ENCODE measurements around the gene OTOS.

The OTOS gene

DNA sequence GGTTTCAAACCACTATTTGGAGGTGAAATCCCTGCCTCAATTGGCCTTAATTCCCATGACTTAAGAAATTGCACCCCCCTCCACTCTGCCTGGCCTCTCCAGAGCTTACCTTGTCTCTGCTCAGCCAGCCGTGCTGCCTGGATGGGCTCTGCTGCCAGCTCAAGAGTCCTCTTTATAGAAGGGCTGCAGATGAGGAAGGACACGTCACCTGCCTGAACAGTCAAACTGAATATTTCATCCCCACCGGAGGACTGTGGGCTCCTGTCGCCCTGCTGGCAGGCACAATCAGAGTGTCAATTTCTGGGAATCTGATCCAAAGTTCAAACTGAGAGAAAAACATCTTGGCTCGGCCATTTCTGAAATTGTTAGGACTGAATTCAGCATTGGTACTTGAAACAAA is at the start of gene OTOS:
Gene OTOS, minus strand, starts transcription at position 148 of the 400 bp plus-strand sequence. CDS start 332 bp downstream, outside the sequence.
- no peak for DNase-seq

DNA sequence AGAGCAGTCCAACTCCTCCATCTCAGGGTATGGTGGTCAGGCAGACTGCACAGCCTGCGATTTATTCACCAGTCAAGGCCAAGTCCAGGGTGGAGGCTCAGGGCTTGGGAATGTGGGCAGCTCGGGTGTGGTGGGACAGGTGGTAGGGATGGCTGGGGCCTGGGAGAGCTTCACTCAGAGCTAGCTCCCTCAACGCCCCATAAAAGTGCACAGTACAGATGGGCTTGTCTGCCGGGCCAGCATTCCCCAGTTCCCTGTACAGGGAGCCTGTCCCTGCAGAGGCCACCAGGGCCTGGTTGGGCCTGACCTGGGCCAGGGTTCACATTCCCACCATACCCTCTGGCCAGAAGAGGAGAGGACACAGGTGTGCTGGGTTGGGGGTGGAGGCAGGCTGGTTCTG is 49.2 kb upstream of the OTOS start:
- no peak for DNase-seq

DNA sequence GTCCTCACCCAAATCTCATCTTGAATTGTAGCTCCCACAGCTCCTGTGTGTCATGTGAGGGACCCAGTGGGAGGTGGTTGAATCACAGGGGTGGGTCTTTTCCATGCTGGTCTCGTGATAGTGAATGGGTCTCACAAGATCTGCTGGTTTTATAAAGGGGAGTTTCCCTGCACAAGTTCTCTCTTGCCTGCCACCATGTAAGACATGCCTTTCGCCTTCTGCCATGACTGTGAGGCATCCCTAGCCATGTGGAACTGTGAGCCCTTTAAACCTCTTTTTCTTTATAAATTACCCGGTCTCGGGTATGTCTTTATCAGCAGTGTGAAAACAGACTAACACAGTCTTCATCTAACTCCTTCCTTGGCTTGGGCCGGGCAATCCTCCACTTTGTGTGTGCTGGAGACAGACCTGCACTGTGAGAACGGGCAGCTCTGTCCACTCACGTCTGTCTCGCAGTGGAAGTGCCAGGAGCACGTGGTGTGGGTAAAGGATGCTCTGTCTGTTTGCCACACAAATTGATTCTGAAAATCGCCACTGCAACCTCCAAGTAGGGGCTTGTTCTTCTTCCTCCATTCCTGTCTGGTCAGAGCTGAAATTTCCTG is 47.6 kb upstream of the OTOS start:
- DNase-seq = no peak

DNA sequence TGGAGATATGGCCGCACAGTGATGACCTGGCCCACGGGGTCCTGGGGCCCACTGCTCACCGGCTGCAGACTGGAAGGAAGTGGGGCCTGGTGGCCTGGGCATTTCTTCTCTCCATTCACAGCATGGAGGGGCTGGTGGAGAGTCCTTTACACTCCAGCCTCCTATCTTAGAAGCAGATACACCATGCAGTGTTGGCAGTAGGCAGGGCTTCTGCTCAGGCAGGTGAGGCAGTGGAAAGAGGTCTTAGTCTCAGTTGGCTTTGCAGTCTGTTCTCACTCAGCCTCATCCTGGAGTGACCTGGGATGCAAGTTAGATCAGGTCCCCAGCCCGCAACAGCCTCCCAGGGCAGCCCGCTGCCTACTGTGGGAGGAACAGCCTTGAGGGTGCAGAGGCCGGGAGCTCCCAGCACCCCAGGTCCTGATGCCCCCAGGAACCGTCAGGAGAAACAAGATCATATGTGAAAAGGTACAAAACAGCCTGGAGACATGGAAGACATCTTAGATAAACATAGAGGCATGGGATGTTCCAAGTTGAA is 45.8 kb upstream of the OTOS start:
- DNase-seq = no peak

DNA sequence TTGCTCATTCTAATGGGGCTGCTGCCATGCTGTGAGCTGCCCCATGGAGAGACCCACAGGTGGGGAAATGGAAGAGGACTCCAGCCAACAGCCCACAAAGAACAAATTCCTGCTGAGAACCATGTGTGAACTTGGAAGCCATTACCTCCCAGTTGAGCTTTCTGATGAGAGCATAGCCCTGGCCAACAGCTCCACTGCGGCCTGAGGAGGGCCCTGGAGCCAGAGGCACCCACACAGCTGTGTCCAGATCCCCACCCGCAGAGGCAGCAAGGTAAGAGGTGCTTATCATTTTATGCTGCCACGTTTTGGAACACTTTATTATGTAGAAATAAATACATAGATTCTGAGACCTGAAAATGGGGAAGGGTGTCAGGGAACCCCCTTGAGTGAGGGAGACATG is 44.2 kb upstream of the OTOS start:
- DNase-seq = no peak

DNA sequence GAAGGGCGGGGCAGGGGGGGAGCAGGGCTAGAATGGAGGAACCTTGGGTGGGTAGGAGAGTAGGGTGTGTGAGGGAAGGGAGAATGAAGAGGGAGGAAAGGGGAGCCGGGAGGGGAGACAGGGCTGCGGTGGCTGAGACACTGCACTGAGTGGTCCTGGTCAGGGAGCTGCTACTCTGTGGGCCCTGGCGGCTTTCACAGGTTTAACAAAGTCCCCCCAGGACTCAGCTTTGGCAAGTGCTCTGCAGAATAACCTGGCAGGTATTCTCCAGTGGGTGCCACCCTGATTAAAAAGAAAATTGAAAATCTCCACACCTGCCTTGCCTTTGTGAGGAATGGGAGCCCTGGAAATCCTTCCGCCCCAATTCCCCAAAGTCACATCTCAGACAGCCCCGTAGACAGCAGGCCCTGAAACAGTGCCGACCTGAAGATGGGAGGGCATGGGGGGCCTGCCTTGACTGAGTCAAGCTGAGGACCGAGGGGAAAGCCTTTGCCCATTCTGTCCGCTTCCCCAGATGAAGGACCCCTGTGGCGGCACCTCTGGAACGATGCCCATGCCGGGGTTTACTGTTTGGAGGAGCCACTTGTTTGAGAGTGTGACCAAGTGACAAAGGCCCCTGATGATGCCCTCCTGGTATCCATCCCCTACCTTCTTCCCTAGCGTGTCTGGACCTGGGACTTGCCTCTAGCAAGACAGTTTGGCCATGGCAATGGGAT is 43.6 kb upstream of the OTOS start:
- no peak for DNase-seq

DNA sequence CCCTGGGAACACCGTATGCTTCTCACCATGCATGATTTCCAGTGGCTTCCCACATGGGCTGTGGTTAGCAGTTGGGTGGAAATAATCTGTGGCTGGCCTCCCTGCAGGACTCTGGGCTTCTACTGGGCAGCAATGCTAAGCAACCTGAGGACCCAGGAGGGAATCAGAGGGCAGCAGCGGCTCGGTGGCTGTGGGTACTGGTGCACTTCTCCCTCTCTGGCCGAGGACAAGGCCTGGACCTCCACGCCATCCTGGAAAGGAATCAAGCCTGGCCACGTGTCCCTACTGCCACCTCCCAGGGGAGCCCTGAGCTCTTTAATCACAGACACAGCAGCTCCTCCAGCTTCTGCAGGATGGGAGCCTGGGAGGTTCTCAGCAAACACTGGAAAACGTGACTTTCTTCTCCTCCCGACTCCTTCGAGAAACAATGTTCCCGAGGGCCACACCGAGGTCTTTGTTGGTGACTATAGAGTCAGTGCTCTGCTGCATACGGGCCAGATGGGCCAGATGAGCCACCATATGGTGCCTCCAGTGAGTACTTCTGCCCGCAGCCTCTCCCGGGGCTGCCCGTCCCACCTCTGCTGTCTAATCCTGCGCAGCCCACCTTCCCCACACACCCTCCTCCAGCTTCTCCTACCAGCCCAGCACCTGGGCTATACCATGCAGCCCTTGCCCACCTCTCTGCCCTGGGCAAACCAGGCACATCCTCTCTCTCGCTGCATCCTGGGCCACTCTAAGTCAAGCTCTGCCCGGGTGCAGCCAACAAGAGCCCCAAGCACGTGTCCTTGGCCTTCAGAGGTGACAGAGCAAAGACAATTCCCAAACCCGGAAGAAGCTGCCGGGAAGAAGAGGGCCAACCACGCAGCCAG is 42.8 kb upstream of the OTOS start:
- no peak for DNase-seq

DNA sequence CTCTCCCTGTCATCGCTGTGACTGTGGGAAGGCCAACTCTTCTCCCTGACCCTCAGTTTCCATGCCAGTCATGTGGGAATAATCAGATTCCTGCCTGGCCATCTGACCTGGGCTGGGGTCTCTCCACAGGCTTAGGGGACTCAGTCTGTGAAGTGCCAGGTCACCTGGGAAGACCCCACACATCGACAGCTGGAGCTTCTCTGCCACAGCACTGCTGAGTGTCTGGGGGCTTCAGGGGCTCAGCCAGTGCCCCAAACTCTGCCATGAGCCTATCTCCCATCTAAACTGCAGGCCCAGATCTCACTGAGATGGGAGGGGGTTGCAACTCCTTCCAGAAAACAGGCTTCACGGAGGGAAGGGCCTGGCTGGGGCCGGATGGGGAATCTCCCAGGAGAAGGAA is 42.0 kb upstream of the OTOS start:
- no peak for DNase-seq

DNA sequence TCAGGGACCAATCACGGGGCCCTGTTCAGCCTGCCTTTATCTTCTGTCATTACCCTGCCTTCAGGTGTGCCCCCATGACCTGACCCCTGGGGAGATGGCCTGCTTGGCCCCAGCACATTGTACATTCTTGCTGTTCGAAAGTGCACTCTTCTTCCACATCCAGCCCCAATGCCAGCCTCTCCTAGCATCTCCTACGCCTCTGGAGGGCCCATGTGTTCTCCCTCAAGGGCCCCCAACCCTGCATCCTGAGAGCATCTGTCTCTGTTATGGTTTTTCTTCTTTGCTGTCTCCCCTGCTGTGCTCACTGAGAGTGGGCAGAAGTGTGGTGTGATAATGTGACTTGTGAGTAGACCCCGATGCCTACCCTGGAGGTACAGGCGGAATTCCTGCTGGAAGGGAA is 41.5 kb upstream of the OTOS start:
- DNase-seq = no peak

DNA sequence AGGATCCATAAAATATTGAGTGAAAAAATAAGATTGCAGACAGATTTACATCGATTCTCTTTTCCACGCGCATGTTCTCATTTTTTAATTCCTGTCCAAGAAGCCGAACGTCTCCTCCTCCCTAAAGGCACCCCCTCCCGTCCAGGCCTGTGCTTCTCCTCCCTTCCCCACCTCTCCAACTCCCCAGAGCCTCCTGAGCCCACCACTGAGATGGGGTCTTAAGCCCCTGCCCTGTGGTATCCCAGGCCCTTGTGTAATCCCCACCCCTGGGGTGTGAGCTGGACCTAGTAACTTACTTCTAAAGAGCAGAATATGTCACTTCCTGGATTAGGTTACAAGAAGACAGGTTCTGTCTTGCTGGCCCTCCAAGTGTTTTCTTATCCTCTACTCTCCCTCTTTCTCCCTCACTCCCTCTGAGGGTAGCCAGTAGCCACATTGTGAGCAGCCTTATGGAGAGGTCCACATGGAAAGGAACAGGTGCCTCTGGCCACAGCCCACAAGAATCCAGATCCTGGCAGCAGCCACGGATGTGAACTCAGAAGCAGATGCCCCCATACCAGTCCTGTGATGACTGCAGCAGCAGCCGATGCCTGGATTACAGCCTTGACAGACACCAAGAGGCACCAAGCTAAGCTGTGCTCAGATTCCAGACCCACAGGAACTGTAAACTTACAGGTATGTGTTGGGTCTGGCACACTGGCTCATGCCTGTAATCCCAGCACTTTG is 39.6 kb upstream of the OTOS start:
- DNase-seq = no peak

DNA sequence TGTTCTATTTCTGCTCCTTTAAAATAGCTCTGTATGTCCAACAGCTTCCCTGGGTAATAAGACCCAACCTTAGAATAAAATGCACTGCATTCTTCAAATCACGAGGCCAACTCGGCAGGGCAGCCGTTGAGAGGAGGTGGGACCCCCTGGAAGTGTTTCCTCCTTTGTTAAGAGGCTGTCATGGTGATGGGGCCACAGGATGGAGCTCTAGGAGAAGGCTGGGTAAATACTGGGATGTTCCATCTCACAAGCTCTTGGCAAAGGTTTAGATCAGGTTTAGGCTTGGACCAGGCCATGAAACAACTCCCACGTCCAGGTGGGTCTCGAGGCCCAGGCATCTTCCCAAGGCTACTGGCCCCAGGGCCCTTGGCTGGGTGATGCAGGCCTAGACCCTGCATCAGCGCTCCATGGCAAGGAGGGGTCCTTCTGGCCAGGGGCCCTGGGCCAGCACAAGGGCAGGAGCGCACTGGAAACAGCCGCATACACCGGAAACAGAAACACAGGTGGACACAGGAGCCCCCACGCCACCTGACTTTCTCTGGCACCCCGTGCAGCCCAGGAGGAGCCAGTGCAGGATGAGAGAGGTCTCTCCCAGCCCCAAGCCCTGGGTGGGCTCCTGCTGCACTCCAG is 38.8 kb upstream of the OTOS start:
- no peak for DNase-seq

DNA sequence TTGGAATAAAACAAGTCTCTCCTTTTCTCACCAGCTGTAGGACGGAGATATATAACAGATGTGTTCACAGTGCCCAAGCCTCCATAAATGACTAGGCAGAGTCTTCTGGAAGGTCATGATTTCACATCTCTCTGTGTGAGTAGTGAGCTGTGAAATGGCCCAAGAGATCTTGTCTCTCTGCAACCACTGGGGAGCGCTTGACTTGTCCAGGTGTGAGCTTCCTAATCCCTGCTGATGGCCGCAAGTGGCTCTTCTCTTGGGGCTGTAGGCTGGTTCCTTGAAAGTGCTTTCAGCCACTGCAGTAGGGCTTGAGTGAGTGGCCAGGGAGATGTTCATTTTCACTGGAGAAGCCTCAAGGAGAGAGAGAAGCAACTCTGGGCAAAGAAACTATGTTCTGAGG is 38.1 kb upstream of the OTOS start:
- no peak for DNase-seq

DNA sequence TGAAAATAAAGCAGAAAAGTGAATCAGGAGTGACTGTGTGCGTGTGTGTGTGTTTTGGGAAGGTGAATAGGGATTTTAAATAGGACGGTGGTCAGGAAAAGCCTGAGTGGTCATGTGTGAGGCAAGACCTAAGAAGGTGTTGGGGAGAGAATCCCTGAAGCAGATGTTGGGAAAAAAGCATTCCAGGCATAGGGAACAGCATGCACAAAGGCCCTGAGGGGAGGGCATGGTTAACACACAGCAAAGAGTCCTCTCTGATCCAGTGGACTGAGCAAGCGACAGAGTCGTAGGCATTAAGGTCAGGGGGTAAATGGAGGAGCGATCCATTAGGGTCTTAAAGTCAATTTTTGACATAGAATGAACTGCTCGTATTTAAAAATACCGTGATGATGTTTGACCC is 34.0 kb upstream of the OTOS start:
- no peak for DNase-seq

DNA sequence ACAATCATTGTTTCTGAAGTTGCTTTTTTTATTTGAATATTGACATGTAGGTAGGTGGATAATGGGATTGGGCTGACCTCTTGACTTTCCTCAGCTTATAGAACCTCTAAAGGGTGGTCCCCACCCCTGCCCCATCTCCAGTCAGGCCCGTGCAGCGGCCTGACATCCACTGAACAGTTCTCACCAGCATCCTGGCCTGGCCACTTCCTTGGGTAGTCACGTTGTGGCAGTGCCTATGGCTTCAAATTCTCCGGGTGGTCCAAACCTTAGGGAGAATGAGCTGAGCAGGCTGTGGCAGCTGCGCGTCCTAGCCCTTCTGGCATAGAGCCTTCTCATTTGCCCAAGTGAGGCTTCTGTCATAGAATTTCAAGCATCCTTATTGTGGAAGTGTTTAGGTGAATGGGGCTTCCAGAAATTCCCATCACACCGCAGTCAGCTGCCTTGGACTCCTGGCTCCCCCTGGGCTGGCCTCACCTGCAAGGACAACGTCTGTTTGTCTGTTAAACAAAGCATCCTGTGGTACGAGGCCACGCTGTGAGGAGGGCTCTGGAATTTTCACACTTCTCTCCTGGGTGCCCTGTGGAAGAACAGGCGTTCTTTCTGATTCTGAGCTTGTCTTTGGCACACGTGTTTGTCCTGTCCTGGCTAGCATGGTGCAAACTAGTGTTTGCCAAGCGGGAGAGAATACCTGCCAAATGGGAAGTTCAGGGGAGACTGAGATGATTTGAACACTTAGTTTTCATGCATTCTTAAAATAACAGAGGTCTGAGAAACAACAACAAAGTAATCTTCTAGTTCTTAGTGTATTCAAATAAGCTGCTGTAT is 31.8 kb upstream of the OTOS start:
- DNase-seq = no peak

DNA sequence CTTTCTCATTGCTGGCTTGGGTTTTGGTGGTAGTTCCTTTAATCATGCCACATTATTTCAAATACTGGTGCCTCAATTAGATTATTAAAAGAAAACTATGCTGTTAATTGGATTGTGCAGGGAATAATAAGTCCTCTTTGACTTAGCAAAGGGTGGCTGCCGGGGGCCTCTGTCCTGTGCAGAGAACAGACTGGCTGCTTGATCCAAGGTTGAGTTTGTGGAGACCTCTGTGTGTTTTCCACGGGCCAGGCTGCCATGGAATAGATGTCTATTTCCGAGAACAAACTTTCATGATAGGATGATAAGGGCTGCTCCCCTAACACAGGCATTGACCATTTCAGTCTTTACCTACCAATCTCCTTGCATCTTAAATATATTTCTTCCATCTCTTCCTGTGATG is 30.4 kb upstream of the OTOS start:
- DNase-seq = no peak

DNA sequence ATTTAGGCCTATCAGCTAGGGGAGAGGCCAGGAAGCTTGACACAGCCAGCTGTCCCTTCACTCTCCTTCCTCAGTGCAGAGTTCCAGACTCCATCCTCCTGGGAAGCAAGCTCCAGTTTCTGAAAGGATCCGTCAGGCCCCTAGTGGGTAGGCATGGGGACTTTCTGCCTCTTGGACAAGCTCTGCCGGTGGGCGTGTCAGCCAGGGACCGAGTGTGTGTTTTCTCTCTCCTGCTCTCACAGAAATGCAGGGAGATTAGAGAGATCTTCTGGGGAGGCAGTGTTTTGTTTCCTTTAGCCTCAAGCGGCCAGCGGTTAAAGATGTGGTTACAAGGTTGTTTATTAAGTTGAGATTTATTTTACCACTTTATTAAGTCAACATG is 29.9 kb upstream of the OTOS start:
- no peak for DNase-seq

DNA sequence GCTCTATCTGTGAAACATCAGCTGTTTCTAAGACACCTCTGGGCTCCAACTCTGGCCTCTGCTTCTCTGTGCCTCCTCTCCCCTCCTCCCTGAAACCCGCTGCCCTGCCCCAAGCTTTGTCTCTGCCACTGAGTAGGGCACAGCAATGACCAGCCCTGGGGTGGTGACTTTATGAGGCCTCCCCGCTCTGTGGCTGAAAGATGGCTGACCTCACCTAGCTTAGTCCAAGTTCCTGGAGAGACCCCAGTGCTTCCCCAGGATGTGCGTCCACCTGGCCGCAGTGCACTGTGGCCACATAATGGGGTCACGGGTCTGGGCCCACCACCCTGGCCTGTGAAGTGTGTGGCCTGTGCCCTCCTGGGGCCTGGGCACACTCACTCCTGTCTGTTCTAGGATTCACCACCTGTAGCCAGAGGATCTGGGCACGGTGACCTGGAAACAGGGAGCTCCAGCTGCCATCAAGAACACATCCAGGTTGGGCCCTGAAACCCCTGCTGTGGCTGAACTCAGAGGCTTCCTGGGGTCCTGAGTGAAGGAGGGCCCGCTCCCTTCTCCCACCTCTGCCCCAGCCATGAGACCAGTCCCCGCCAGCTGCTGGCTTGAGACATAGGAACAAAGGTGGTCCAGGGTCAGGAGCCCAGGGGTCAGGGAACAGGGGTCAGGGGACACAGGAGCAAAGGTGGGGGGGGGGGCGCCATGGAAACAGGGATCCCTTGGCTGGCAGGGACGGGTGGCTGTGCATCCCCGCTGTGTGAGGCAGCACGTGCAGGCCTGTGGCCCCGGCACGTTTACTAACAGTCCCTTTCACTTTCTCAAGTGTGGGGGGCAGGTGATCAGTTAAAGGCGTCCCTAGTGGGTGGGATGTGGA is 29.3 kb upstream of the OTOS start:
- no peak for DNase-seq

DNA sequence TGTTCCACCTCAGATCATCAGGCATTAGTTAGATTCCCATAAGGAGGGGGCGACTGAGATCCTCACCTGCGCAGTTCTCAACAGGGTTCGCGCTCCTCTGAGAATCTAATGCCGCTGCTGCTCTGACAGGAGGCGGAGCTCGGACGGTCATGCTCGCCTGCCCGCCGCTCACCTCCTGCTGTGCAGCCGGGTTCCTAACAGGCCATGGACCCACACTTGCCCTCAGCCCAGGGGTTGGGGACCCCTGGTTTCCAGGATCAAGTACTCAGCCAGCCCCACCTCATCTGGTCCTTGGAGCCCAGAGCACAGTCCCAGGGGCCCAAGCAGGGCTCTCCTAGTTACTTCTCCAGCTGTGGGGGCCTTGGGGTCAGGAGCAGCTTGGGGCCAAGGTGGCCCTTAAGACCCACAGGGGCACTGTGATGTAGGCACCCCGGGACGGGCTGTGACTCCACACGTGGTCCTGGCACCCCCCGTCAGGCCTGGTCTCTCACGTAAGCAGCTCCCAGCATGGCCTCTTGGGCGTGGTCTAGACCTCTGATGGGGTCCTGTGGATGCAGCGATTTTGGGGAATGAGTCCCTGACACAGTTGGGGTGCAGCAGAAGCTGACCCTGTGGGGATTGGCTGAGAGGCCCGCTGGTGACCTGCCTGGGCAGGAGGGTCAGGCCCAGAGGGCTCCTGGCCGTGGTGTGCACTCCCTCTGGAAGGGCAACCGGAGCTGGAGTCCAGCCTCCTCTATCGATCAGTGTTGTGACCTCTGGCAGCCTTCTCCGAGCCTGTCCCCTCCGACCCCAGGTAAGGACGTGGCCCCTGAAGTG is 28.3 kb upstream of the OTOS start:
- no peak for DNase-seq

DNA sequence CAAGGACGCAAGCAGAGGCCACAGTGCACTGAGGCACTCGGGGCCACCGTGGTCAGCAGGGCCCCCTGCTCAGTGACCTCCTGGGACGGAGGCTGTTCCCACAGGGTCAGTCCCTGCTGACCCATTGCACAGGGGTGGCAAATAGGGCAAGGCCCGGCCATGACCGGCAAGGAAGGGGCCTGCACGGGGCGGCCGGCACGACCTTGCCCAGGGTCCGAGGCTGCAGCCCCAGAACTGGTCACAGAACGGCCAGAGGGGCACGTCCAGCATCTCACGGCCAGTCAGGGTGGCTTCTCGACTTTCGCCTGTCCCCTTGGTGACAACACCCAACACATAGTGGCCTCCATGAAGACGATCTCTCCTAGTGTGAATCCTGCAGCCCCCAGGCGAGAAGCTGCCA is 27.6 kb upstream of the OTOS start:
- no peak for DNase-seq

DNA sequence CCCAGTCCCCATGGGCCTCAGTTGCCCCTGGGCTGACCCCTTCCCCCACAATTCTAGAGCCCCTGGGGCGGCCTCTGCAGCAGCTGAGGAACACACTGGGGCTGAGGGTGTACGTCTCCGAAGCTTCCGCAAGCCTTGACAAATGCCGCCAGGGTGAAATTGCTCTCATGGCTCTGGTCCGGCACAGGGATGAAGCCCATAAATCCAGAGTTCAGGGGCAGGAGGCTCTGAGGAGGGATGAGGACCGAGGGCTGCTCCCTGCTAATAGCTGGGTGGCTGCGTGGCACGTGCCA is 27.1 kb upstream of the OTOS start:
- no peak for DNase-seq
